Vagina (tissue), 2 donors: ENCODE measurements around the gene ZBTB20.

ENCODE experiments used
- POLR2A ChIP-seq, 2 donors: fragments of 450-650 bp; IDR thresholded peaks; one replicate each; pipeline ENCODE4 v1.6.1; 2017; ENCODE audit warnings: antibody characterized with exemption in 2 of 2, mild to moderate bottlenecking in 2 of 2, moderate library complexity in 2 of 2
- TF ChIP-seq, protein P1 (sequence below), 3 experiments: fragments of 450-650 bp in 2 of 3; fragments of 200-600 bp in 1 of 3; sonication (generic) in 1 of 3; IDR thresholded peaks; one replicate each; pipeline ENCODE4 v1.5.1; 2017 to 2019; ENCODE audit warnings: antibody characterized with exemption in 3 of 3, mild to moderate bottlenecking in 2 of 3, moderate library complexity in 2 of 3

DNA sequence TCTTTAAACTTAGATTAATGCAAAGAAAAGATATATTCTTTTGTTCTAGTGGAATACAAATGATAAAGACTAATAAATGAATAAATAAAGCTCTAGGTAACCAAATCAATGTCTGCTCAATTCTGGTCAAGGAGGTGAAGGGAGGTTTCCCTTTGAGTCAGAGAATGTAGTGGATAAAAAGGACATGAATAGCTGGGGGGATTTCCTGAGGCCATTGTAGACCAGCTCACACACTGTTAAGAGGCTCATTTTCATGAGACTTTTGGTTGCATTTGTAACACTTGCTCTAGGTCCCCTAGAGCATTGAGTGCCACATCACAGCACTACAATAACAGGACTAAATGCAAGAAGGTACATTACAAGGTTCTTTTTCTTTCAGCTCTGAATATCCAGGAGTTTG is 682.5 kb downstream of the ZBTB20 start:
- TF ChIP-seq, protein P1, sequence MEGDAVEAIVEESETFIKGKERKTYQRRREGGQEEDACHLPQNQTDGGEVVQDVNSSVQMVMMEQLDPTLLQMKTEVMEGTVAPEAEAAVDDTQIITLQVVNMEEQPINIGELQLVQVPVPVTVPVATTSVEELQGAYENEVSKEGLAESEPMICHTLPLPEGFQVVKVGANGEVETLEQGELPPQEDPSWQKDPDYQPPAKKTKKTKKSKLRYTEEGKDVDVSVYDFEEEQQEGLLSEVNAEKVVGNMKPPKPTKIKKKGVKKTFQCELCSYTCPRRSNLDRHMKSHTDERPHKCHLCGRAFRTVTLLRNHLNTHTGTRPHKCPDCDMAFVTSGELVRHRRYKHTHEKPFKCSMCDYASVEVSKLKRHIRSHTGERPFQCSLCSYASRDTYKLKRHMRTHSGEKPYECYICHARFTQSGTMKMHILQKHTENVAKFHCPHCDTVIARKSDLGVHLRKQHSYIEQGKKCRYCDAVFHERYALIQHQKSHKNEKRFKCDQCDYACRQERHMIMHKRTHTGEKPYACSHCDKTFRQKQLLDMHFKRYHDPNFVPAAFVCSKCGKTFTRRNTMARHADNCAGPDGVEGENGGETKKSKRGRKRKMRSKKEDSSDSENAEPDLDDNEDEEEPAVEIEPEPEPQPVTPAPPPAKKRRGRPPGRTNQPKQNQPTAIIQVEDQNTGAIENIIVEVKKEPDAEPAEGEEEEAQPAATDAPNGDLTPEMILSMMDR (IDR thresholded peaks at IDR 0.05): no peak
- no peak for TF ChIP-seq POLR2A (IDR thresholded peaks at IDR 0.05)
